NCI-H187 treated with DMSO at 0.1 percent for 48 hours (cell line): ENCODE data around the gene GATD1.

Source experiments
- DNase-seq: peaks from one replicate; lab custom pipeline; 2025; lab: John Stamatoyannopoulos, UW

Gene GATD1

GRCh38 chr11:812390-812789 is 35.1 kb upstream of the GATD1 start:
- no peak for DNase-seq

GRCh38 chr11:811446-812245 is 34.4 kb upstream of the GATD1 start:
- no peak for DNase-seq

GRCh38 chr11:810040-810567 is 32.8 kb upstream of the GATD1 start:
- no peak for DNase-seq

DNA sequence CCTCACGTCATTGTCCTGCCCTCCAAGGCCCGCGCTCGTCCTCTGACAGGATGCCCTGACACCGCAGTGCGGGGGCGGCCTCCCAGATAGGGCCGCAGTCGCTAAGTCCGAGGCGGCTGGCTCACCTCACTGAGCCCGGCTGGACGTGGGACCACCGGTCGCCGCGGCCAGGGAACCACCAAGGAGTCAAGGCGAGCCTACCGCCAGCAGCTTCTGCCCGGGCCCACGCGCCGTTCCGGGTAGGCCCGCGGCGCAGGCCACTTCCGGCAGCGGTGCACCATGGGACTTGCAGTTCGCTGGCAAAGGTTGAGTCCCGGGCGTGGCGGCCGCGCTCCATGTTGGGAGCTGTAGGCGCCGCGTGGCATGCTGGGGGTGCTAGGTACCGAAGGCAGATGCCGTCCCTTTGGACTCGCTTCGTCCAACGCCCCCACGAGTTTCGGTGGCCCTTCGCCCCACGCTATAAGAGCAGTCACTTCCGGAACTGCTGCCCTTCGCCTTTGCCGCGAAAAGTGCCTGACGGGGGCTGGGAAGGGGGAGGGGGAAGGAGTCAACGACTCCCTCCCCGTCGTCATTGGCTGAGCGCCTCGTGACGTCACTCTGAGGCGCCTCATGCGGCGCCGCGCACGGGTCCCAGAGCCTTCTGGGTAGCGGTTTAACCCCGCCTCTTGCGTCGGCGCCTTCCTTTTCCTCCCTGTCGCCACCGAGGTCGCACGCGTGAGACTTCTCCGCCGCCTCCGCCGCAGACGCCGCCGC is 32.2 kb upstream of the GATD1 start, which contains the start of gene RPLP2:
Gene RPLP2, plus strand, starts transcription at position 681 of the 753 bp plus-strand sequence. CDS start 268 bp downstream, outside the sequence.
- peak; percentile 89 for DNase-seq

DNA sequence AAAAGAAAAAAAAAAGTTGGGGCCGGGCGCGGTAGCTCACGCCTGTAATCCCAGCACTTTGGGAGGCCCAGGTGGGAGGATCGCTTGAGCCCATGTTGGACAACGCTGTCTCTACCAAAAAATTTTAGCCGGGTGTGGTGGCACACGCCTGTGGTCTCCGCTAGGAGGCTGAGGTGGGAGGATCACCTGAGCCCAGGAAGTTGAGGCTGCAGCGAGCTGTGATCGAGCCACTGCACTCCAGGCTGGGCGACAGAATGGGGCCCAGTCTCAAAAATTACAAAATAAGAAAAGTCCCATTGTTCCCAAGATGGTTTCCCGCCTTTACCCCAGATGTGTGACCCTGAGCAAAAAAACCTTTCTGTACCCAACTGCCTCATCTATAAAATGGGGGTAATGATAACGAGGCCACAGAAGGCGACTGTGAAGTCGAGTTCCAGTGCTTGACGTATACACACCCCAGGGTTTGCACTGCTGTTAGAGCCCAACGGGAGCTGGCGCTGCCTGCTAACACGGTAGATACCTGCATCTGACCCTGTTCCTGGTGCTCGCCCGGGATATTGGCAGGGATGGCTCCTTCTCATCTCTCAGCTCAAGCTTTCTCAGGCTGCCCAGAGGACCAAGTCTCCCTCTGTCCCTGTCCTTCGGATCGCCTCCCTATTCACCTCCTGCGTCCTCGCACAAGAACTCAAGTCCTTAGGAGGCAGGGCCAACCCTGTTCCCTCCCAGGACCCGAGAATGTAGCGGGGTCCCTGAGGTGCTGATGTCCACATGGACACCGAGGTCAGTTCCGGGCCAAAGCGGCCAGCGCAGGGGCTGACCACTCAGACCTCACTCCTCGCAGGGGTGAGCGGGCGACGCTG is 31.4 kb upstream of the GATD1 start:
- no peak for DNase-seq

DNA sequence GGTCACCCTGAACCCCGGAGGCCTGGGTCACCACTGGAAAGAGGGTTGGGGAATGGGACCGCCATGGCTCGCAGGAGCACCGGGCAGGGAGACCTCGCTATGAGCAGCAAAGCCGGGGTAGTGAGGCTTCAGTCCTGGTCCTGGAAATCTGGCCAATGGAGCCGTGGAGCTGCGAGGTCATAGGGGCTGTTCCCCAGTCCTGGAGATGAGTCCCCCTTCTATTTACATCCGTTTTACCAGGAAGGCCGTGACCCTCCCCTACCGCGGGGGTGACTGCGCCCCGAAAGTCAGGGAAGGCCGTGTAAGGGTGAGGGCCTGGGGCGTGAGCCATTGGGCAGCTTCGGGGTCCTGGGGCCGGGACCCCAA is 27.3 kb upstream of the GATD1 start:
- DNase-seq = no peak

DNA sequence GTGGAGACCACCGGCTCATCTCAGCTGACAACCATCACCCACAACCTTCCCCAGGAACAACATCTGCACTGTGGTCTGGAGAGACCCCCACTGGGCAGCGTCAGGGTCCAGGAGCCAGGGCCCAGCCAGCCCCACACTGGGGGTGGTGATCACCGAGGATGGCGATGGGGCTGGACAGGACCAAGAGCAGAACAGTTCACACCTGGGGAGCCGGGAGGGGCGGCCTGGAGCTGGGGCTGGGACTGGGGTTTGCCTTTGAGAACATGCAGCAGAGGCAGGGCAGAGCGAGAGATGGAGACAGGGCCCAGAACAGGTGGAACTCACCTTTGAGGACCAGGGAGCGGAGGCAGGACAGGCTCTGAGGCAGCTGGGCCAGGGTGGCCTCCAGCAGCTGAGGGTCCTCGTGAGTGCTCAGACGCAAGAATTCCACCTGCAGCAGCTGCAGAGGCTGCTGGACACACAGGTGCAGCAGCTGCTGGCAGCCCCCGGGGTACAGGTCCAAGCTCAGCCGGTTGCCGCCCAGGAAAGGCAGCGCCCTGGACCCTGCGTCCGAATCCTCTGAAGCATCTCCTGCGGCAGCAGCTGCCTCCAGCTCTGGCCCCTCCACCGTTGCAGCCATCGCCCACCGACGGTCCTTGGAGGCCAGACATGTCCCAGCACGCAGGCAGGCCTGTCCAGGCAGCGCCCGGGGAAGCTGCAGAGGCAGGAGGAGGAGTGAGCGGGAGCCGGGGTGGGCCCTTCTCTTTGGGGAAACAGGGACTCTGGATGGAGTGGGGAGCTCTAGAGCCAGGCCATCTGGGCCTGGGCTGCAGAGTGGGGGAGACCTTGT is 26.7 kb upstream of the GATD1 start:
- no peak for DNase-seq

DNA sequence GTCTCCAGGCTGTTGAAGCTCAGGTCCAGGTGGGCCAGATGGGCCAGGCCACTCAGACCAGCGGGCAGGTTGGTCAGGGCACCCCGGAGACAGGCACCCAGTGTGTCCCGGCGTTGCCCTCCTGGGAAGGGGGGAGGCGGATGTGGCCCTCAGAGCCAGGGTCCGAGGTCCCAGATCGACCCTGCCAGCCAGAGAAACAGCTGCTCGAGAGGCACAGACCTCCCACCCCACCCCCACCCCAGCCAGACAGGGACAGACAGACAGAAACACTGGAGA is 26.1 kb upstream of the GATD1 start:
- DNase-seq = no peak

GRCh38 chr11:802693-803466 is 25.6 kb upstream of the GATD1 start:
- no peak for DNase-seq

- no peak for DNase-seq
Observed at GRCh38 chr11:802018-802617, 24.8 kb upstream of the GATD1 start.

- no peak for DNase-seq
Observed at GRCh38 chr11:801097-801780, 24.0 kb upstream of the GATD1 start.

GRCh38 chr11:800473-800872 is 23.2 kb upstream of the GATD1 start:
- DNase-seq = no peak

- DNase-seq = no peak
Observed at GRCh38 chr11:799641-800316, 22.5 kb upstream of the GATD1 start.

DNA sequence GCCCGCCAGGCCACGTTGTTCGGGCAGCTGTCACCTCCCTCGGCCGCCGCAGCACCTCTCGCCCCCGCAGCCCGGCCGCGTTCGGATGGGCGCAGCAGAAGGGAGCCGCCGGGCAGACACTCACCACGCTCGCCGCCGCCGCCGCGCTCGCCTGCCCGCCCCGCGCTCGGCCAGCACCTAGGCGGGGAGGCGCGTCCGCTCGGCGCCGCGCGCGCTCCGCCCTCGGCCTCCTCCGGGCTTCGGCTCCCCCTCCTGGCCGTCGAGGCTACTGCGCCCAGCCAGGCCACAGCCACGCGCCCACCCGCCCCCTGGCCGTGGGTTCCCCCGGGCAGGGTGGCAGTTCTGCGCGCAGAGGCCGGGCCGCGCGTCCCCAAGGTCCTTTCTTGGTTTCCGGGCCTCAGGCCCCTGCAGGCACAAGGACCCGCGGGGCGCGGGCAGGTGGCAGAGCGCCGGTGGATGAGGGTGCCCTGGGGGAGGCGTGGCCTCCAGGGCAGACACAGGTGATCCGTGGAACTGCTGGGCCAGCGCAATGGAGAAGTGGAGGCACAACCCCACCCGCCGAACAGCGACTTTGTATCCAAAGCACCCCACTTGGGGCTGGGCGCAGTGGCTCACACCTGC is 20.9 kb upstream of the GATD1 start, which contains the start of gene SLC25A22:
Gene SLC25A22, minus strand, starts transcription at position 189 of the 621 bp plus-strand sequence. CDS start 3,275 bp downstream, outside the sequence.
- no peak for DNase-seq

GRCh38 chr11:797296-798092 is 20.2 kb upstream of the GATD1 start:
- peak; percentile 72 for DNase-seq

DNA sequence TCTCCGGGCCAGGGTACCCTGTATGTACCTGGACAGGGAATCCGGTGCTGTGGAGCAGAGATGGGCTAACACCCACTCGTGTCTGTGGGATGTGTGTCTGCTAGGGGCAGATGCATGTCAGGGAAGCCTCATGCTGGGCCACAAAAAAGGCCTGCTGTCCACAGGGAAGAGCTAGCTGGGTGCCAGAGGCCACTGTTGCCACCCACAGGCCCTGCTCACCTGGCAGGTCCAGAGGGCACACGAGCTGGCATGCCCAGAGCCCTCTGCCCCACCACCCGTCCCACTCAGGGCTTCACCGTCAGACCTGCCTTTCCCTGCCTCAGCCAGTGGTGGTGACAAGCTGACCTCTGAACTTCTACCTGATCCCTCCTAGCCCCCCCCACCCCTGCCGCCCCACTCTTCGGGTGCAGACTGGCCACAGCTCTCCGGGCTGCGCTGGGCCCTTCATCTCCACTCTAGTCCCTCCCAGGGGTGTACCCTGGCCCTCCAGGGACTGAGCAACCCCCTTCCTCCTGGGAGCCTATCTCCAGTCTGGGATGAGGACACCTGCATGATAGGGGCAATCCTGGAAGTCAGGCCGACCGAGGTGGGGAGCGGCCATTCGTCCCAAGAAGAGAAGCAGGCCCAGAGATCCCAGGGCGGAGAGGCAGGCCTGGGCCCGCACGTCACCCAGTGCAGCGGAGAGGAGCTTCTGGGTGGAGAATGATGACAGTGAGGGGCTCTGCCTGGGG is 19.4 kb upstream of the GATD1 start:
- DNase-seq = no peak
